Testis (tissue), 3 donors: ENCODE results near the gene LRRC27. TPM values are rescaled to one million over a fixed set of nuclear protein-coding genes. Genes with fewer than 3 reads are reported as not detected.

ENCODE experiments used
- DNase-seq: peaks from one replicate; pipeline ENCODE4 v3.0.0-alpha.2; 2019
- H3K27ac ChIP-seq, 2 donors: fragments of 200-600 bp; sonication (generic); one replicate each; pipeline ENCODE4 v1.5.1; 2019
- H3K27me3 ChIP-seq: fragments of 200-600 bp; sonication (generic); one replicate; pipeline ENCODE4 v1.5.1; 2019
- H3K36me3 ChIP-seq: fragments of 200-600 bp; sonication (generic); one replicate; pipeline ENCODE4 v1.5.1; 2017; ENCODE audit warnings: low read depth; ENCODE audit errors: missing control alignments
- H3K4me1 ChIP-seq: fragments of 200-600 bp; sonication (generic); one replicate; pipeline ENCODE4 v1.5.1; 2019
- H3K4me3 ChIP-seq, 2 donors: fragments of 200-600 bp; sonication (generic); one replicate each; pipeline ENCODE4 v1.5.1; 2017 to 2019
- H3K9me3 ChIP-seq: fragments of 200-600 bp; sonication (generic); one replicate; pipeline ENCODE4 v1.5.1; 2017
- POLR2A ChIP-seq: fragments of 450-650 bp; IDR thresholded peaks from one replicate; pipeline ENCODE4 v1.6.1; 2017; ENCODE audit warnings: antibody characterized with exemption, mild to moderate bottlenecking, moderate library complexity
- WGBS, 2 donors: methylation state at CpG; one replicate each; pipeline ENCODE4 v1.1.5; 2018; 5-methylcytosine and 5-hydroxymethylcytosine counted together
- intact Hi-C: fragments of 100-400 bp; cut with DNase I; formaldehyde crosslinking; loops from one replicate; pipeline ENCODE4 v1.15.1; 2023; ENCODE audit warnings: low total_unique reads
- polyA plus RNA-seq: library from polyadenylated mRNA; stranded (reverse); fragments of 350-450 nt; fragmentation: Illumina TruSeq; extraction: RNeasy Lipid Tissue Mini Kit (QIAGEN cat#74804); gene quantifications from one replicate; pipeline ENCODE4 v1.2.3, GENCODE V29; 2014; ENCODE audit warnings: low read depth, low replicate concordance; ENCODE audit not compliant: insufficient read depth
- total RNA-seq, 2 donors: library from RNA; depleted of rRNA; stranded (reverse); fragments of >200 nt; gene quantifications; one replicate each; pipeline ENCODE4 v1.2.3, GENCODE V29; 2016
- TF ChIP-seq, protein P1 (sequence below), 3 experiments: fragments of 450-650 bp in 2 of 3; fragments of 200-600 bp in 1 of 3; sonication (generic) in 1 of 3; IDR thresholded peaks; one replicate each; pipeline ENCODE4 v1.5.1; 2016 to 2019; ENCODE audit warnings: antibody characterized with exemption in 3 of 3, mild to moderate bottlenecking in 2 of 3, moderate library complexity in 1 of 3

Gene LRRC27
- total and polyA plus RNA-seq, 3 donors from 2014 or later: 49.4 to 164 (median 110) TPM

DNA sequence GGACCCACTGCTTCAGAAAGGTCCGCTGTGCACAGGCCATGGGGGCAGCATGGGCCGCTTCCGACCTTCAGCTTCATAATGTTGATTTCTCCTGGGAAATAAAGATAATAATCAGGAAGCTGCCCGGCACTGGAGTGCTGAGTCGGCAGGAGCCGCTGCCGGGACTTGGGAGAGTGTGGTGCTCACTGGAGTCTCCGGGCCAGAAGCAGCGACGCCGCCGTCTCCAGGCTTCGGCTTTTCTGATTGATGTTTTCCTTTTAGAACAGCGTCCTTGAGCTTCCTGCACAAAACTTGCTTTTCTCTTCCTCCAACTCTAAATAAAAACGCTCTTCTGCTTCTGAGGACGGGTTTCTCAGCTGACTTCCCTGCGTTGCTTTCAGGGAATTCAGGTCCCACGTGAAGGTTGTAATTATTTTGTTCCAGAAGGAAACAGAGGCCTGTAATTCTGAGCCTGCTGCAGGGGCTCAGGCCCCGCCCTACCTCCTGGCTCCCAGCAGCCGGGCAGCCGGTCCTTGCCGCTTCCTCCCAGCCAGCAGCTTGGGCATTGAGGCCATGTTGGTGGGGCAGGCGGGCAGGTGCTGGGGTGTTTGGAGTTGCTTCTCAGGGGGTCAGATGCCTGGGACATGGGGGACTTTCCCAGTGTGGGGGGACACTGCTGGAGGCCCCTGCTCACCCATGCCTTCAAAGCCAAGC is 79.7 kb downstream of the LRRC27 start:
- intact Hi-C loops: no loop called here
- TF ChIP-seq, protein P1, sequence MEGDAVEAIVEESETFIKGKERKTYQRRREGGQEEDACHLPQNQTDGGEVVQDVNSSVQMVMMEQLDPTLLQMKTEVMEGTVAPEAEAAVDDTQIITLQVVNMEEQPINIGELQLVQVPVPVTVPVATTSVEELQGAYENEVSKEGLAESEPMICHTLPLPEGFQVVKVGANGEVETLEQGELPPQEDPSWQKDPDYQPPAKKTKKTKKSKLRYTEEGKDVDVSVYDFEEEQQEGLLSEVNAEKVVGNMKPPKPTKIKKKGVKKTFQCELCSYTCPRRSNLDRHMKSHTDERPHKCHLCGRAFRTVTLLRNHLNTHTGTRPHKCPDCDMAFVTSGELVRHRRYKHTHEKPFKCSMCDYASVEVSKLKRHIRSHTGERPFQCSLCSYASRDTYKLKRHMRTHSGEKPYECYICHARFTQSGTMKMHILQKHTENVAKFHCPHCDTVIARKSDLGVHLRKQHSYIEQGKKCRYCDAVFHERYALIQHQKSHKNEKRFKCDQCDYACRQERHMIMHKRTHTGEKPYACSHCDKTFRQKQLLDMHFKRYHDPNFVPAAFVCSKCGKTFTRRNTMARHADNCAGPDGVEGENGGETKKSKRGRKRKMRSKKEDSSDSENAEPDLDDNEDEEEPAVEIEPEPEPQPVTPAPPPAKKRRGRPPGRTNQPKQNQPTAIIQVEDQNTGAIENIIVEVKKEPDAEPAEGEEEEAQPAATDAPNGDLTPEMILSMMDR (IDR thresholded peaks at IDR 0.05): no peak
- no peak for TF ChIP-seq POLR2A
- Histone ChIP-seq H3K27ac (peak overlapping the region; percentile 31 to 87), H3K27me3 (no peaks in the 10 kb centered on the region), H3K9me3 (no peaks in the 10 kb centered on the region), H3K4me3 (no peak overlapping the region), H3K4me1 (peaks cover 59% of the 10 kb centered on the region), H3K36me3 (no peaks in the 10 kb centered on the region)
- 26 to 33% methylated on average over 19 to 23 of the region's 23 CpGs for WGBS, 2 donors
- DNase-seq: peak; percentile 70

DNA sequence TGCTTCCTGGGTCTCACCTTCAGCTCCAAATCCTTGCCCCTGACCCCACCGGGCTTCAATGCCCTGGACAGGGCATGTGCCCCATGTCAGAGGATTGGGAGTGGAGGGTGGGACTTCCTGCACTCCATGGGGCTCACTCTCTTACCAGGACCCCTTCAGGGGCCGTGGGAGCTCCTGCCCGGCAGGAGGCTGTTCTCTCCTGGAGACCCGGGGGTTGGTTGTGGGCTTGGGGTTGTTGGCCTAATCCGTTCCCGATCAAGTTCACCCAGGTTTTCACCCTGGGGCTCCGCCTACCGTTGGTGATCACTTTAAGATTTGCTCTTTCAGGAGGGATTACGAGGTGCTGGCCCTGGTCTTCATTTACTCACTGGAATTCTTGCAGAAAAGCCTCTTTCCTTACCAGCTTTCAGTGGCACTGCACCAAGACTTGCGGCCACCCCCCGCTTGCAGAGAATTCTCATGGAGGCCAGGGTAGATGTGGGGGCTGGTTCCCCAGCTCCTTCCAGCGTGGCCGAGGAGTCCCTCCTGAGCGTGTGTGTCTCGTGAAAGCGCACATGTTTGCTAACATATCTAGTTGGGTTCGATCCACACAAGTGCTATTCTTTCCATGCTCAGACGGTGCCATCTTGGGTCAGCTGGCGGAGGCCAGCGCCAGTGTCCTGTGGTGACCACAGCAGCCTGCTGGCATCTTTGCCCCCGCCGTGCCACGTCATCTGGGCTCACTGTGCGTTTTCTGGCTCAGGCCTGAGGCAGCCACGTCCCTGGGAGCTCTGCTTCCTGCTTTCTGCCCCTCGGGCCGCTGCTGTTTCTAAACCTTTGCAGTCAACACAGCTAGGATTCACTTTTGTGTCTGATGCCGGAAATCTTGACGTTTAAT is 80.6 kb downstream of the LRRC27 start:
- TF ChIP-seq POLR2A: no peak
- Histone ChIP-seq H3K27me3 (no peaks in the 10 kb centered on the region), H3K9me3 (no peaks in the 10 kb centered on the region), H3K4me1 (peaks cover 57% of the 10 kb centered on the region), H3K4me3 (no peak overlapping the region), H3K36me3 (no peaks in the 10 kb centered on the region), H3K27ac (peak overlapping the region; percentile 31 to 87)
- DNase-seq: no peak
- intact Hi-C loops: no loop called here
- 86 to 92% methylated on average over 27 to 29 of the region's 29 CpGs for WGBS, 2 donors

DNA sequence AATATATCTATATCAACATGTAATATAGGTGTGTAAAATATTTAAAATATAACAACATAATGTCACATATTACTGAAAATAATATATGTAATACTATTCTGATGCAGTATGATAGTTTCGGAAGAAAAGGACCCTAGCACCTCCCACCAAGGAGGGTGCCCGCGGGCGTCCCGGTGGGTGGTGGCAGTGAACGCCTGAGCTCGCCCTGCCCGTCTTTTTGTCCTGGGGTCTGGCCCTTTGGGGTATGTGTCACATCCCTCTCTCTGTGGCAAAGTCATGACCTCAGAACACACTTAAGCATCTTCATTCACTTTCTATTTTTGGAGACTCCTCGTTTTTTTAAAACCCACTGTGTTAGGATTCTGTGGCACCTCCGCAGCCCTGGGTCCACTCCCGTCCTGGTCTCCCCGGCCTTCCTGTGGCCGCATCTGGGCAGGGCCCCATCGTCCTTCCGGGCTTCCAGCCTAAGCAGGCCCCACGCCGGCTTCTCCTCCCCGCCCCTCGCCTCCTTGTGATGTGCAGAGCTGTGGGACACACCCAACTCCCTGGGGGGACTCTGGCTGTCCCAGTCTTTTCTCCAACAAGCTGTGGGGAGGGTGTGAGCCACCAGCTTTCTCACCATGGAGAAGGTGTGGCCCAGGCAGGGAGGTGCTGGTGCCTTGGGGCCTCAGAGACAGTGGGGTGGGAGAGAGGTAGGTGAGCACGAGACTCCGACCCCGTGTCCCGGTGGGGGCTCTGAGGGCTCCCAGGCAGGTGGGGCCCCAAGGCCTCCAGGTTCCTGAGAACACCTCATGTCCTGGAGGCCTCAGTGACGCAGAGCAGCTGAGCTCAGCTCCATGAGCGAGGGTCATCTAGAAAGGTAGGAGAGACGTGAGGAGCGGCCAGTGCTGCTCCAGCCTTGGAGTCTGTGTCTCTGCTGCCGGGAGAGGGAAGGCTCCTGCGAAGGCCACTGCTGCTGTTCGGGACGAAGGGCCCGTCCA is 81.5 kb downstream of the LRRC27 start:
- Histone ChIP-seq H3K27me3 (no peaks in the 10 kb centered on the region), H3K36me3 (no peaks in the 10 kb centered on the region), H3K4me1 (peaks cover 56% of the 10 kb centered on the region), H3K4me3 (no peak overlapping the region), H3K9me3 (no peaks in the 10 kb centered on the region), H3K27ac (peak overlapping the region in 1 of 2 donors; percentile 87)
- no peak for DNase-seq
- intact Hi-C loops: no loop called here
- no peak for TF ChIP-seq POLR2A
- TF ChIP-seq, protein P1 (IDR thresholded peaks at IDR 0.05): no peak
- 86 to 93% methylated on average over 21 to 32 of the region's 32 CpGs for WGBS, 2 donors

DNA sequence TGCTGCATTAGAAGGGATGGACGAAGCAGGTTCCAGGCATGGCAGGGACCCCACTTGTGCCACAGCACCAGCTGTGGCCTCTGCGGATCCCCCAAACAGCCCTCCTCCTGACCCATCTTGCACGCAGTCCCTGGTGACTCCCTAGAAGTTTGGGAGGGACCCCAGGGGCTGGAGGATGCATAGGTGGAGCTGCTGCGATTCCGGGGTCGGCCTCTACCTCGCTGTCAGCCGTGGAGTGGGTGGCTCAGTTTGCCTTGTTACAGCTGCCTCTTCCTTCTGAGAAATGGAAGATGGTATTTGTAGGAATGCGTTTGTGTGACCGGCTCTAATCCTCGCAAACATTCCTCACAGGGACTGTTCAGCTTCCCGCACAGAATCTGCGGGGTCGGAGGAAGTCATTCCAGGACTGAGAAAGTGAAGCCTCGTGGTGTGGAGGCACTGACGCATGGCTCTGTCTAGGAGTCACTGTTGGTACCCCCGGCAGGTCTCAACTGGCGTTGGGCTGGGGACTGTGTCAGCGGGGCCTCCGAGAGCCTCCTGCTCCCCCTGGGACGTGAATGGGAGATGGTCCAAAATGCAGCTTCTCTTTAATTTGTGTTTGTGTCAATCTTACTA is 82.5 kb downstream of the LRRC27 start:
- Histone ChIP-seq H3K4me1 (peaks cover 55% of the 10 kb centered on the region), H3K9me3 (no peaks in the 10 kb centered on the region), H3K4me3 (no peak overlapping the region), H3K27me3 (no peaks in the 10 kb centered on the region), H3K27ac (no peak overlapping the region), H3K36me3 (no peaks in the 10 kb centered on the region)
- TF ChIP-seq, protein P1 (IDR thresholded peaks at IDR 0.05): no peak
- no peak for TF ChIP-seq POLR2A
- no peak for DNase-seq
- WGBS, 2 donors: 88 to 91% methylated on average over 21 of the region's 21 CpGs
- intact Hi-C loops: no loop called here
